NCI-H2196 (cell line): ENCODE results near the gene MACIR.
A peak's percentile ranks its signal among the peaks of the same experiment; 100 is the strongest.

Source experiments
- DNase-seq: peaks from one replicate; lab custom pipeline; 2025; ENCODE audit not compliant: unreplicated experiment; lab: John Stamatoyannopoulos, UW

MACIR gene

DNA sequence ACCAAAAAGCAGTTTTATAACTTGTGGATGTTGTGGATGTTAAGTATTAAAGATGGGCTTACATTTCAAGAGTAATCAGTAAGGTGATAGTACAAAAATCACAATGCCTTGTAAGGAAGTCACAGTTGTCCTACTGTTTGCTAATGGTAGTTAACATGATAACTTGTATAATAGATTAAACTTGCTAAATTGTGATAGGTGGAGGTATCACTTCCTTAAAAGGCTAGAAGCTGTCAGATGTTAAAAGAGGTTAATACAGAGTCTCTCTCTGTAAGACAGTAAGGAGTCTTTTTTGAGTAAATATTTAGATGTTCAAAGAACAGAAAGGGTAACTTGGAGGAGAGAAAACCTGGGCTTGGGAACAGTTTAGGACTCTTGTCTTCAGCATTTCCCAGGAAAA lies 14.2 kb upstream of the MACIR start:
- no peak for DNase-seq

DNA sequence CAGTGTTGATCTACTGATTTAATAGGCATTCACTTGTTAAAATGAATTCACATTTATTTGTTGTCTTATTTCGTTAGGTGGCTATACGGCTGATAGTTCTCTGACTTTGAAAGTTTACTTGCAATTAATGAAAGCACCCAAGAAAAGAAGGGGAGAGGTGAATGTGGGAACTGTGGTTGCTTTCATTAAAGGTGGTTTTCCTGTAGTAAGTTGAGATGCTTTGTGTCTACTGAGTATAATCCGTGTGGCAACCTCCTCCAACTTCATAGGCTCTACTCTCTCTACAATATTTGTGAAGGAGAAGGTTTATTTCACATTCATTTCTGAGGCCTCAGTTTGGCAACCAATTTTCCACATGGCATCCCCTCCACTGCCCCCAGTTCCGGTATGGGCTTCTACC lies 12.8 kb upstream of the MACIR start:
- DNase-seq = no peak

DNA sequence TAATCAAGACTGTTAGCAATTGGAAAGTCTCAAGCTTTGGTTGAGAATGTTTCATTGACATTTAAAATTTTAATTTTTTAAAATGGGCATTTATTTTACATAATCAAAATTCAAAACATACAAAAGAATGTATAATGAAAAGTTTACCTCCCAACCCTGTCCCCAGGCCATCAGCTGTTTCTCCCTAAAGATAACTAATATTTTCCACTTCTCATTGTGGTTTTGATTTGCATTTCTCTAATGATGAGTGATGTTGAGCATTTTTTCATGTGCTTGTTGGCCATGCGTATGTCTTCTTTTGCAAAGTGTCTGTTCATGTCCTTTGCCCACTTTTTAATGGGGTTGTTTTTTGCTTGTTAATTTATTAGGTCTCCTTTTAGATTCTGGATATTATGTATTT lies 11.4 kb upstream of the MACIR start:
- DNase-seq = no peak

DNA sequence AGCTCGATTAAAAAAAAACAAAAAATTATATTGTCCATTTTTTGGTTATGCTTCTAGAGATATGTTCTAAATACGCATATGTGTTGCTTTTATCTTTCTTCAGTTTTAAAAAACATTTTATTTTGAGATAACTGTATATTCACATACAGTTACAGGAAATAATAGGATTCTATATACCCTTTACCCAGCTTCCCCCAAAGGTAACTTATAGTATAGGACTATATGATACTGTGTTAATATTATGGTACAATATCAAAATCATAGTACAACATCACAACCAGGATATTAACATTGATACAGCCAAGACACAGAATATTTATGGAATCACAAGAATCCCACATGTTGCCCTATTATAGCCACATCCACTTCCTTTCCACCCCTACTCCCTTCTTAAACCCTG lies 9.5 kb upstream of the MACIR start:
- DNase-seq = no peak

DNA sequence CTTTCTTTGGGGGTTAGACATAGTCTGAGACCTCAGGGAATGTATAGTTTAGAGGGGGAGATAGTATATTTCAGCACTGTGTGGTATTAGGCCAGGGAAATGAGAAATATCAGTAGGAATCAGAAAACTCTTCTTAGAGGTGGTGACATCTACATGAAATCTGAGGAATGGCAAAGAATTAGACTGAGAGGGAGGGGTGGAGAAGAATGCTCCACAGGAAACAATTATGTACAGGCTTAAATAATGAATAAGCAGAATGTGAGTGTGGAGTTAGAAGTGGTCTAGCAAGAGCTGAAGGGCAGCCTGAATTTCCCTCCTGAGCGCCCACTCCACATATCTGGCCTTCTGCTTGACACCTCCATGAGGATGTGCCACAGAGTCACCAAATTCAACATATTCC lies 3.6 kb upstream of the MACIR start:
- DNase-seq = no peak

DNA sequence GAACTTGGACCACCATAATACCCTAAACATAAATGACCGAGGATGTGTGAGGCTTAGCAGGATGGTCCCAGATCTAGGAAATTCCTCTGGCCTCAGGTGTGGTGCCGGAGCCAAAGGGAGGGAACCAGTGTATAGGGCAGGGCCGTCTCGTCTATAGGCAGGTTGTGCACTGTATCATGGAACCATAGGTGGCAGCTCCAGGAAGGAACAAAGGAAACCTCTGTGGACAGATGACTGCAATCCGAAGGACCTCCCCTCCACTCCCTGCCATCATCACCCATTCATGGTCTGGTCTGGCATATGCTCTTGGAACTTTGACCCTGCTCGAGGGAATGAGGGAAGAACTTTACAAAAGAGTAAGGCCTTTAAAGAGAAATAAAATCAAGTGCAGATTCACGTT lies 2.9 kb upstream of the MACIR start:
- DNase-seq = no peak

DNA sequence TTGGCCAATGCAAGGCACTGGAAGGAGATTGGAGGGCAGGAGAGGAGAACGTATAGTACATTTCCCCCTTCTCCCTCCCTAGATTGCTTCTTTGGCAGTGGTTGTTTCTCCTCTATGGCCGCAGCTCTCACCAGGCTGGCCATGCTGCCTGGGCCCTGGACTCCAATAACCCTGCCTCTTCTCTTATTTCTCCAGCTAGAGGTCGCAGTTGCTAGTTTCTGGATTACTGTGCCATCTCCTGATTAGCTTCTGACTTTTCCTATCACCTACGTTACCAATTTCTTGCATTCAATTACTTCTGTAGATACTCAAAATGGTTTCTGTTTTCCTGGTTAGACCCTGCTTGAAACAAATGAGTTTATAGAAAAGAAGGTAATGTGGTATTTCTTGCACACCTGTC lies 2.4 kb upstream of the MACIR start:
- DNase-seq = no peak

DNA sequence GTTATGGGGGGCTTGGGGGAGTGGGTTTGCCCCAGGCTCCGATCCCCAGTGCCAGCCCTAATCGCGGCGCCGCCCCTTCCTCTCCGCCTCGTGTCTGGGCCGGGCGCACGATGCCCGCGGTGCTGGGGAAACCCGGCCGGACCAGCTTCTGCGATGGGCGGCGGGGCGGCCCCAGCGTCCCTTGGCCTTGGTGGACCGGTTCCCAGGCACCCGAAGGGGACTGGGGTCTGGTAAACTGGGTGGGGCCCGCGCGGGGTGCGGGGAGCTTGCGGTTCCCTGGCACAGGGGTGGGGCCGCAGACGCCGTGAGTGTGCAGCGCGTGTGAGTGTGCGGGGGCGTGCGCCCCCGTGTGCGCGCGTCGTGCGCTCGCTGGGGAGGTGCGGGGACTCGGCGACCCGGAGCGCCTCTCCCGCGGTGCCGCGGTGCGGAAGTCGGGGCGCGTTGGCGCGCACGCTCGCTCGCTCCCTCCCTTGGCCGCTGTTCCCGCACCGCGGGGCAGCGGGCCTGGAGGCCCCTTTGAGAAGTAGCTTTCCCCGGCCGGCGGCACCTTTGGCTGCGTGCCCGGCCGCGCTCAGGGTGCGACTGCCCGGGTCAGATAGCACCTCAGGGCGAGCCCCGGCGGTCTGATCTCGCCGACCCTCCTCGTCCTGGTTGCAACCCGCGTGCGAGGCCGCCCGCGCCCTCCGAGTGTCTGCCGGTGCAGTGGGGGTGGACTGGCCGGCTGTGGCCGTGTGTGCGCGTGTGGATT lies 568 bp downstream of the MACIR start:
- peak; percentile 51 for DNase-seq

DNA sequence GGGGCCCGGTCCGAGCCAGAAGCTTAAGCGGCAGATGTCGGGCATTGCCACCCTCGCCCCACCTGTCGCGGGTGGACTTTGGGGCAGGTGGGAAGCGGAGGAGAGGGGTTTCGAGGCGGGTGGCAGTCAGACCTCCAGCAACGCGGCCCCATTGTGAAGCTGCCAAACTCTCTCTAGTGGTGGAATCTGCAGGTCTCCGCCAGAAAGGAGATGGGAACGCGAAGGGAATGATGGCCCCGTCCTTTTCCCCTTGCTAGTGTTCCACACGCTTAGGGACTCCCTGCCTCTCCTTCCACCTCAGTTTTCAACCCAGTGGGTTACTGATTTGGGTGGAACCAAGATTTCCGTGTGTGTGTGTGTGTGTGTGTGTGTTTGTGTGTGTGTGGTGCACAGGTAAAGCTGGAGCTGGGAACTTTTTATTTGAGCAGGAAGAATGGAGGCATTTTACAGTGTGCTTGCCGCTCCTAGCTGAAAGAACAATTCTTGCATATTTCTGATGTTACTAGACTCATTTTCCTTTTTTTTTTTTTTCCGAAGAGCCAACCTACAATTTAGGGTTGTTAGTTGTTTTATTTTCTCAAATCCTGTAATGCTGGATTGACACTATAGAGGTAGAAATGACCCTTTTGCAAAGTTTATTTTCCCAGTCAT lies 1.3 kb downstream of the MACIR start:
- peak; percentile 13 for DNase-seq

DNA sequence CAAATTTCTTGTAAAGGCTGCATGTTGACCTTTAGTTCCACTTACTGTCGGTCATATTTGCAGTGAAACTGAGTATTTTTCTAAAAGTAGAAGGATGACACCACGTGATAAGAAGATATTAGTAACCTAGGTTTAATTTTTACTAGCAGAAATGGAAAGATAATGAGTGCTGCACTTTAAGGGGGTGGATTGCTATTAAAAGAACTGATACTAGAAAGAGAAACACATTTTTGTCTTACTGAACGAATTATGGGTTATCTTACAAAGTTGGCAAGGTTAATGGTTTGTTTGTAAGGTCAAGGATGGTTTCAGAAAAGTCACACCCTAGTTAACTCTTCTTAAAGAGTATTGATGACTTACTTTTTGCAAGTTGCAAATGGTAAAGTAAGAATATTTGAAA lies 2.4 kb downstream of the MACIR start:
- no peak for DNase-seq

DNA sequence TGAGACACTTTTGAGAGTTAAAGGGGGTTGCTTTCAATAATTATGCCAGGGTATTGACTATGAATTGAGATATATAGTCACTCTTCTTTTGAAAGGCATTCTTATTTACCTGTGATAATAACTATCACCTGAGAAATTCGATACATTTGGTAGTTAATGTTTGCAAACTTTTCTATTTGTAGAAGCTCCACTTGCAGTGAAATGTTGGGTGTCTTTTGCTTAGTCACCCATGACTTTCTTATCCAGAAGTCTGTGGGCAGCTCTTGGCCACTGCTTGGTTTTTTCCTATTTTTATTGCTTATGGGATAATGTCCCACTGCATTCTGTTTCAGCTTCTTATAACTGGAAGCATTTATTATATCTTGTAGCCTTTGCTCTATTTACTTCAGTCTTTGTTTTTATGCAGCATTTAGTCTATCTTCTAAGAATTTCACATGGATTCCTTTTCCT lies 3.9 kb downstream of the MACIR start:
- DNase-seq = no peak

DNA sequence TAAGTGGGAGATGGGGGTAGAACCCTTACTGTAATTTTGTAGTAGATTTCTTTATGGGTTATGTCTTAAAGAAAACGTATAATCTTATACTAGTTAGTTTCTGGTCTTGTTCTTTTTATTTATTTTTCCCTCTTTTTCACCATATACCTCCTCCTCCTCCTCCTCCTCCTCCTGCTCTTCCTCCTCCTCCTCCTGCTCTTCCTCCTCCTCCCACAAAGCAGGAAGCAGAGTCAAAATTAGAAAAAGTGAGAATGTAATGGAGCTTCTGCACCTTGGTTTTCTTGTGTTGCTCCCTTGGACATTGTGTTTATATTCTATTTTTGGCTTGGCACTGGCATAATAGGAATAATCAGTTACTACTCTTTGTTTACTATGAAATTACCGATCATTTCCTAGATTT lies 4.5 kb downstream of the MACIR start:
- no peak for DNase-seq

DNA sequence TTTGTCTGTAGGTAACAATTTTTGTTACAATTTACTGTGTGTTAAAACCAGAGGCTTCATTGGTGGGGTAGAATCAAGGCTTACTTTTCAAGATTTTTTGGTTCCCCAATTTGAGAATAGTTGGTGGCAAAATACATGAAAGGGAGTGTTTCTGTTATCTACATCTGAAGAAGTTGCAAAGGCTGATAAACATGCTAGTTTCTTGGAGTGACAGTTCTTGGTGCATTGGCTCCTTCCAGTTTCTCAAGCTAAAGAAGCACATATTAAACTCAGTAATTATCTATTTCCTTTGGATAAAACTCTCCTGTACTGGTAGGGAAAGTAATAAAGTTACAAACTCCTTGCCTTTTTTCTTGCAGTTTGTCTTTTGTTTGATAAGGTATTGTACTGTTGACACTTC lies 5.9 kb downstream of the MACIR start:
- DNase-seq = no peak

DNA sequence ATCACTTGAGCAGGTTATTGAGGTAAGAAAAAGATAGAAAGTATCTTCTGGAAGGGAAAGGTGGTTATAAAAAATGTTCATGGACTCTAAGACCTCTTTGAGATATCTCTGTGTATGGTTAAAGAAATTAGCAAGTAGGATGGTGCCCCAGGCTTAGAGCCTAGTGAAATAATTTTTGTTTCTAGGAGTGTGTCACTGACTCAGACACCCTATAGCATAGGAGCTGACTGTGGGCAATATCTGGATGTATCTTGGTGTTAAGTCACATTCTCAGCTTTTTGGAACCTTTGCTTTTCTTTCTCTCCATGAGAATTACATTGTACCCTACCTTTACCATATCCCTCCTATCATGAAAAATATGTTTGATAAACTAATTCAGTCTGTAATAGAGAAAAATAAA lies 12.0 kb downstream of the MACIR start:
- no peak for DNase-seq

DNA sequence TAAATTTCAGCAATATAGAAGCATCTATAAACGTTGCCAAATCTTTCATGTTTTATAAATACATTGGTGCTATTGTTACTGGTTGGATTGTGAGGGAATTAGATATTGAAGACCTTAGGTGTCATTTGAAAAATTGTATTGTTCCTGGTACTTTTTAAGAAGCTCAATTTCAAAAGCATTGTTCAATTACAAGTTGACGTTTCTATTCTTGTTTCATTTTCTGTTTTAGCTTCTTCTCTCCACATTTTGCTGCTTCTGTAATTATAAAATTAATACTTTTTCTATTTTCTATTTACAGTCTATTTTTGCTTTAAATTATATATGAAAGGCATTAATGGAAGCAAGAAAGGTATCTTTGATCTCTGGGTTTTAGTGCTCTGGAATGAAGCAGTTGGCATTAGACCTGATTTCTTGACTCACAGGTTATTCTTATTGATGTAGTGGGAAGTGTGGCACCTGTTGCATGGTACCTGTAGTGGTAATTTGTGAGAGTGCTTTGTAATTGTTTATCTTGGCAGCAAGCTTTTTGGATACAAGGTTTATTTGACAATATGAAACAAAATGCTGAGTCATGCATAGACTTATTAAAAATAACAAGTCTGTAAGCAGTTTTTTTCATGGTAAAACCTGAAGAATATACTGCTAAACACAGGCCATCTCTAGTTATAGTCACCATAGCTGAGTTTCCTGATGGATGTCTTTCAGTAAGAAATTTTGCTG lies 13.2 kb downstream of the MACIR start:
- peak; percentile 14 for DNase-seq

DNA sequence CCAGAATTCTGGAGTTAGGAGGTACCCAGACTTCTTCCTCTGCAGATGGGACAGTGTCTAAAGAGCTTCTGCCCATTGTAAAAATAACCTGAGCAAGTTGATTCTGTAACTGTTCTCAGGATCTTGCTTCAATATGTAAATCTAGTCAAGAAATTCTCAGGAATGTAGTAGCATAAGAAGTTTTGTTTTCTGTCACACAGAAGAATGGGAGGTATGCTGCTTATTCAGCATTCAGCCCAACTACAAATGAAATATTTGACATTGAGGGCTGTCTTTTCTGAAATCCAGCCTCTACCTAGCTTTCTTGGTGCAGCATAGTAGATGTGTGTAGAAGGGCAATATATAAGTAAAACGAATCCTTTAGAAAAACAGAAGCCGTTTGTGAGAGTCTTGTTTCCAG lies 13.8 kb downstream of the MACIR start:
- no peak for DNase-seq

DNA sequence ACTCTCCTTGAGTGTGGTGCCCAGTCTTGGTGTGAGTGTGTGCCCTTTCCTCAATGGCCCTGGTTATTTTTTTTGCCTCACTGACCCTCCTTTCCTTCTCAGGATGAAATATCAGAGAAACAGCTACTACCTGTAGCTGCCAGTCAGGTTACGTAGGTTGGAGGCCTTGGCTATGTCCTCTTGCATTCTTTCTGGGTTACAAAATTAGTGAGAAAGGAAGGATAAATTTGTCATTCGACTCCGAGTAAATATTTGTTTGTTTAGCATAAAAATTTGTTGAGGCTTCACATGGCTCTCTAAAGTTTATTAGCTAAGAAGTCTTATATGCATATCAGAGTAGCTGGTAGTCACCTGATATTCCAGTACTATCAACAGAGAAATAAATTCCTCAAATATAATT lies 15.4 kb downstream of the MACIR start:
- DNase-seq = no peak

DNA sequence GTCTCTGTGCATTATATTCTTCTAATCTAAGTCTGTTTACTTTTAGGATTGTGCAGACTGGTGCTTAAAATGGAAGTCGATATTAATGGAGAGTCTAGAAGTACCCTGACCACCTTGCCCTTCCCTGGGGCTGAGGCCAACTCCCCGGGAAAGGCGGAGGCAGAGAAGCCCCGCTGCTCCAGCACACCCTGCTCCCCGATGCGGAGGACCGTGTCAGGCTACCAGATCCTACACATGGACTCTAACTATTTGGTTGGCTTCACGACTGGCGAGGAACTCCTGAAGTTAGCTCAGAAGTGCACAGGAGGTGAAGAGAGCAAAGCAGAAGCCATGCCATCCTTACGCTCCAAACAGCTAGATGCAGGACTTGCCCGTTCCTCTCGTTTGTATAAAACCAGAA lies 17.3 kb downstream of the MACIR start:
- no peak for DNase-seq

DNA sequence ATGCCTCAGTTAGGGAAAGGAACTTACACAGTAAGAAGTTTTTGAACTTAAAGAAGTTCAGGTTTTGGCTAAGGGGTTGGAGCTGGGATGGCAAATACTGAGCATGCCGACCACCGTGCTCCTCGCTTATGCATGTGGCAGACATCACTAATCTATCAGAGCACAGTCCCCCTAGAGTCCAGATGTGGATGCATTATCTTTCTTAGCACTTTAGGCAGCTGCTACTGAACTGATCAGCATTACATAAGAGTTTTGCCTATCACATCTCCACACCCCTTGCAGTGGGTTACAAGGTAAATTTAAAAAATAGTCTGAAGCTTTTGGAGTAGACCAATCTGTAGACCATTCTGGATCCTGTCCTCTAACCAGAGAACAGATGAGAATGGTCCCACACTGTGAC lies 22.4 kb downstream of the MACIR start:
- DNase-seq = no peak

DNA sequence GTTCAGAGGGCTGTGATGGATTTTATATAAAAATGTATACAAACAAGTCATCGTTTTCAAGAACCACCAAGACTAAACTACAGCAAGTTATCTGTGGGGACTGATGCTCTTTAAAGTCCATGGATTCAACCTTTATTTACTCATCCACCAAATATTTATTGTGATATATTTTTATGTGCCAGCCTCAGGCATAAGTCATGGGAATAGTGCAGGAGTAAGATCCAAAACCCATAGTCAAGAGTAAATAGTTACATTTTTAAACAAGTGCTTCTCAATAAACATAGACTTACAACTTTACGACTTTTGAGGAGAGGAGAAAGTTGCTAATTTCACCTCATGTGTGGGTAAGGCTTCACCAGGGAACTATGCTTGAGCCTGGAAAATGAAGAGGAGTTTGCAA lies 24.6 kb downstream of the MACIR start:
- no peak for DNase-seq

DNA sequence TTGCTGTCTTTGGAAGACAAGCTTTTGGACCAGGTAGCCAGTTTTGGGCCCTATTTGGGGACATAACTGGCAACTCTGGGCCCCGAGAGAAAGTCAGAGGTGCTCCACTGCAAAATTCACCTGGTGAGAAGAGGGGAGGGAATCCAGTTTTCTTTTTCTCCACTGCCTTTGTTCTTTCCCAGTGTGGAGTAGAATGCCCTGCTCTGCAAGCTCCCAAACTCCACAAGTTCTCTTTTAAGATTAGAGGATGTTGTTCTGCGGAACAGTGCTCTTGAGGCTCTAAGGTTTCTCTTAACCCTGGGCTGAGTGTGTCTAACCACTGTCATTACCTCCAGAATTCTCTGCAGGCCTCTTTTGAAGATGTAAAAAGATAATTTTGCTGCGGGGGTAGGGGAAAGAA lies 25.3 kb downstream of the MACIR start:
- DNase-seq = no peak

DNA sequence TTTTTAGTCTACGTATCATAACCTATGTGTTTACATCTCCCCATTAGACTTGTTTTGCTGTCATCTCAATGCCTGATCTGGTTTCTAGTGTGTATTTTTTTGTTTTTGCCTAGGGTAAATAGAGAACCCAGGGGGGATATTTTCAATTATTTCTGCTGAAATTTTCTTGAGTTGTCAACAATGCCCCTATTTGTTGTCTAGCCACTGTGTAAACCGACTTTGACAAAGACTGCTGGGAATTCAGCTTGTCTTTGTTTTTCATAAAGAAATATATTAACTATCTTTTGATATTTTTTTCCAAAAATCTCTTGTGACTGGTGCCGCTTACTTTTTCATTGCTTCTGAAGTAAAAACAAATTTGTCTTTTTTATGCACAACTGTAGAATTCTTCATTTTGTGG lies 28.1 kb downstream of the MACIR start:
- no peak for DNase-seq
